Right lobe of liver (tissue), 4 donors: ENCODE results near the gene IRX6.

Experiments used
- POLR2A ChIP-seq: fragments of 450-650 bp; IDR thresholded peaks from one replicate; pipeline ENCODE4 v1.6.1; 2017; ENCODE audit warnings: antibody characterized with exemption, mild to moderate bottlenecking
- TF ChIP-seq, protein P1 (sequence below), 4 donors: fragments of 200-600 bp in 3 of 4; fragments of 450-650 bp in 1 of 4; IDR thresholded peaks; one replicate each; pipeline versions ENCODE4 v1.5.1 to v1.8.0; 2016 to 2022; ENCODE audit warnings: antibody characterized with exemption in 4 of 4, mild to moderate bottlenecking in 2 of 4
- donor health status: DM: no; HTN: no; CAD: no.
- donor health status: DM: no; HTN: no; CAD: no.
- donor health status: DM: no; HTN: yes; CAD: no.

- TF ChIP-seq, protein P1, sequence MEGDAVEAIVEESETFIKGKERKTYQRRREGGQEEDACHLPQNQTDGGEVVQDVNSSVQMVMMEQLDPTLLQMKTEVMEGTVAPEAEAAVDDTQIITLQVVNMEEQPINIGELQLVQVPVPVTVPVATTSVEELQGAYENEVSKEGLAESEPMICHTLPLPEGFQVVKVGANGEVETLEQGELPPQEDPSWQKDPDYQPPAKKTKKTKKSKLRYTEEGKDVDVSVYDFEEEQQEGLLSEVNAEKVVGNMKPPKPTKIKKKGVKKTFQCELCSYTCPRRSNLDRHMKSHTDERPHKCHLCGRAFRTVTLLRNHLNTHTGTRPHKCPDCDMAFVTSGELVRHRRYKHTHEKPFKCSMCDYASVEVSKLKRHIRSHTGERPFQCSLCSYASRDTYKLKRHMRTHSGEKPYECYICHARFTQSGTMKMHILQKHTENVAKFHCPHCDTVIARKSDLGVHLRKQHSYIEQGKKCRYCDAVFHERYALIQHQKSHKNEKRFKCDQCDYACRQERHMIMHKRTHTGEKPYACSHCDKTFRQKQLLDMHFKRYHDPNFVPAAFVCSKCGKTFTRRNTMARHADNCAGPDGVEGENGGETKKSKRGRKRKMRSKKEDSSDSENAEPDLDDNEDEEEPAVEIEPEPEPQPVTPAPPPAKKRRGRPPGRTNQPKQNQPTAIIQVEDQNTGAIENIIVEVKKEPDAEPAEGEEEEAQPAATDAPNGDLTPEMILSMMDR (IDR thresholded peaks at IDR 0.05) = no peak
- no peak for TF ChIP-seq POLR2A
Measured at GRCh38 chr16:55372792-55373488, 48.9 kb downstream of the IRX6 start.
